Panc1 (cell line): ENCODE measurements around the gene VAPB. TPM values are rescaled to one million over a fixed set of nuclear protein-coding genes. Genes with fewer than 3 reads are reported as not detected.

Experiments used
- ATAC-seq: fragments of 200-7000 bp; cut with Tn5 transposase; 2 replicates; pipeline ENCODE4 v1.9.1; 2020; ENCODE audit warnings: mild to moderate bottlenecking, moderate library complexity
- BruUV-seq: library from RNA; stranded (reverse); fragments of 400-500 nt; replicated peaks from 2 replicates; lab custom pipeline; 2021; lab: Mats Ljungman, UMichigan
- CTCF ChIA-PET: fragments of 300-600 bp; sonication (Branson Sonifier 250); formaldehyde crosslinking; loops from one replicate; lab custom pipeline; 2022; ENCODE audit warnings: antibody characterized with exemption; lab: Charles Lee
- POLR2A ChIA-PET: fragments of 300-600 bp; sonication (Branson Sonifier 250); formaldehyde crosslinking; loops from one replicate; lab custom pipeline; 2022; ENCODE audit warnings: antibody characterized with exemption; lab: Charles Lee
- DNase-seq: peaks from one replicate; pipeline ENCODE4 v3.0.0-alpha.2; 2010; ENCODE audit warnings: low read depth, low spot score
- H3K27ac ChIP-seq: 2 replicates; pipeline ENCODE4 v1.5.1; 2011; ENCODE audit warnings: mild to moderate bottlenecking, low read length, inconsistent platforms
- H3K27me3 ChIP-seq: fragments of 200-500 bp; sonication (Bioruptor generic); 2 replicates; pipeline ENCODE4 v1.6.0; 2014; ENCODE audit warnings: low read length, inconsistent platforms; ENCODE audit not compliant: control insufficient read depth, insufficient read depth
- H3K36me3 ChIP-seq: fragments of 200-500 bp; sonication (Bioruptor generic); 2 replicates; pipeline ENCODE4 v1.5.1; 2014; ENCODE audit warnings: inconsistent platforms, mild to moderate bottlenecking, low read length, moderate library complexity; ENCODE audit not compliant: control insufficient read depth, insufficient read depth
- H3K4me1 ChIP-seq: 2 replicates; pipeline ENCODE4 v1.5.1; 2011; ENCODE audit warnings: inconsistent platforms, mild to moderate bottlenecking, low read length, moderate library complexity; ENCODE audit not compliant: control insufficient read depth, insufficient read depth
- H3K4me3 ChIP-seq, 2 experiments: 2 replicates each; pipeline ENCODE4 v1.5.1; 2011 to 2012; ENCODE audit warnings: low read depth in 2 of 2, low read length in 2 of 2, mild to moderate bottlenecking in 2 of 2, inconsistent platforms in 1 of 2, moderate library complexity in 1 of 2
- H3K9me3 ChIP-seq: fragments of 200-500 bp; sonication (Bioruptor generic); 2 replicates; pipeline ENCODE4 v1.5.1; 2014; ENCODE audit warnings: low read depth, mild to moderate bottlenecking, inconsistent platforms, low read length, moderate library complexity; ENCODE audit not compliant: control insufficient read depth, insufficient read depth
- CTCF ChIP-seq: fragments of 450-650 bp; IDR thresholded peaks from 2 replicates; pipeline ENCODE4 v1.5.1; 2017; ENCODE audit warnings: mild to moderate bottlenecking
- POLR2AphosphoS5 ChIP-seq: IDR thresholded peaks from 2 replicates; pipeline ENCODE4 v1.6.1; 2012; ENCODE audit warnings: mild to moderate bottlenecking, low read depth, low read length, moderate library complexity
- REST ChIP-seq, 2 experiments: IDR thresholded peaks; 2 replicates each; pipeline ENCODE4 v1.6.1; 2011 to 2012; ENCODE audit warnings: low read depth in 2 of 2, control low read depth in 1 of 2, low read length in 1 of 2, mild to moderate bottlenecking in 1 of 2, moderate library complexity in 1 of 2; ENCODE audit not compliant: insufficient read depth in 1 of 2
- SIN3A ChIP-seq: IDR thresholded peaks from 2 replicates; pipeline ENCODE4 v1.6.1; 2012; ENCODE audit warnings: low read depth, mild to moderate bottlenecking, low read length, moderate library complexity, borderline replicate concordance; ENCODE audit not compliant: insufficient read depth
- TCF7L2 ChIP-seq: IDR thresholded peaks from 2 replicates; pipeline ENCODE4 v1.6.1; 2011; ENCODE audit warnings: mild to moderate bottlenecking, low read depth, low read length, inconsistent platforms
- in situ Hi-C: cut with HindIII; loops from 2 replicates; pipeline ENCODE4 v1.10.0; 2016; ENCODE audit warnings: low sequenced_read_pairs, low pct_unique_long_range_greater_than_20kb
- intact Hi-C: fragments of 100-400 bp; cut with micrococcal nuclease; formaldehyde crosslinking; loops from one replicate; pipeline ENCODE4 v1.10.0; 2022; ENCODE audit not compliant: unreplicated experiment
- total RNA-seq: library from RNA; stranded (reverse); gene quantifications from one replicate; pipeline ENCODE4 v1.2.1, GENCODE V29; 2021; ENCODE audit not compliant: unreplicated experiment

VAPB gene
- total RNA-seq, 1 experiment from 2014 or later, result 50.9 TPM

GRCh38 chr20:58429303-58429702, 40.3 kb downstream of the VAPB start:
- DNase-seq, result no peak
- Histone ChIP-seq H3K27me3 (no peaks in the 10 kb centered on the region), H3K36me3 (peaks cover 4% of the 10 kb centered on the region; the same call in 1 of the 2 replicates), H3K9me3 (no peaks in the 10 kb centered on the region), H3K4me1 (no peaks in the 10 kb centered on the region), H3K4me3 (no peak overlapping the region), H3K27ac (no peak overlapping the region)
- intact Hi-C loops, result no loop called here
- no TSS peak for BruUV-seq
- CTCF ChIA-PET, result no interaction called here
- TF ChIP-seq POLR2AphosphoS5 (no peak), REST (IDR thresholded peaks at IDR 0.05; ENCODE audit: insufficient read depth in 1 of 2, low read depth in 2 of 2, low read length in 1 of 2) (no peak), SIN3A (no peak), TCF7L2 (no peak), CTCF (no peak)
- POLR2A ChIA-PET, result no interaction called here
- no peak for ATAC-seq
- in situ Hi-C loops, result no loop called here

GRCh38 chr20:58431134-58431533, 42.1 kb downstream of the VAPB start:
- Histone ChIP-seq H3K4me1 (no peaks in the 10 kb centered on the region), H3K27me3 (no peaks in the 10 kb centered on the region), H3K4me3 (no peak overlapping the region), H3K36me3 (peaks cover 3% of the 10 kb centered on the region), H3K27ac (no peak overlapping the region), H3K9me3 (no peaks in the 10 kb centered on the region)
- ChIA-PET POLR2A (no interaction called here), CTCF (no interaction called here)
- no TSS peak for BruUV-seq
- intact Hi-C loops (no loop called here), in situ Hi-C loops (no loop called here)
- no peak for ATAC-seq
- DNase-seq, result no peak
- no peak for TF ChIP-seq REST (IDR thresholded peaks at IDR 0.05; ENCODE audit: insufficient read depth in 1 of 2, low read depth in 2 of 2, low read length in 1 of 2)
- TF ChIP-seq TCF7L2, result no peak
- TF ChIP-seq SIN3A, result no peak
- TF ChIP-seq POLR2AphosphoS5, result no peak
- TF ChIP-seq CTCF, result no peak
